PC-3 (cell line): ENCODE results near the gene CDK2AP2.
"Not testable (repeated sequence)": the region's sequence is repeated elsewhere in the genome, so short reads cannot be mapped to it uniquely, and the experiment has no call there.

Source experiments
- EZH2 ChIP-seq: fragments of 300-600 bp; sonication (generic); IDR thresholded peaks from one replicate; pipeline ENCODE4 v1.6.1; 2017; ENCODE audit warnings: antibody characterized with exemption, mild to moderate bottlenecking, low read length; ENCODE audit not compliant: unreplicated experiment
- TF ChIP-seq, protein P1 (sequence below): fragments of 300-600 bp; sonication (generic); conservative IDR thresholded peaks from 2 replicates; pipeline ENCODE4 v1.5.1; 2017; ENCODE audit warnings: antibody characterized with exemption, low read depth, mild to moderate bottlenecking, low read length

DNA sequence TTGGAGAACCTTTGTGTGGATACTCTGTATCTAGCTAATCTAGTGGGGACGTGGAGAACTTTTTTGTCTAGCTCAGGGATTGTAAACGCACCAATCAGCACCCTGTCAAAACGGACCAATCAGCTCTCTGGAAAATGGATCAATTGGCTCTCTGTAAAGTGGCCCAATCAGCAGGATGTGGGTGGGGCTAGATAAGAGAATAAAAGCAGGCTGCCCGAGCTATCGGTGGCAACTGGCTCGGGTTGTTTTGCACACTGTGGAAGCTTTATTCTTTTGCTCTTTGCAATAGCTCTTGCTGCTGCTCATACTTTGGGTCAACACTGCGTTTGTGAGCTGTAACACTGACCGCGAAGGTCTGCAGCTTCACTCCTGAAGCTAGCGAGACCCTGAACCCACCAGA, 31.3 kb downstream of the CDK2AP2 start:
- not testable (repeated sequence) for TF ChIP-seq EZH2
- TF ChIP-seq, protein P1, sequence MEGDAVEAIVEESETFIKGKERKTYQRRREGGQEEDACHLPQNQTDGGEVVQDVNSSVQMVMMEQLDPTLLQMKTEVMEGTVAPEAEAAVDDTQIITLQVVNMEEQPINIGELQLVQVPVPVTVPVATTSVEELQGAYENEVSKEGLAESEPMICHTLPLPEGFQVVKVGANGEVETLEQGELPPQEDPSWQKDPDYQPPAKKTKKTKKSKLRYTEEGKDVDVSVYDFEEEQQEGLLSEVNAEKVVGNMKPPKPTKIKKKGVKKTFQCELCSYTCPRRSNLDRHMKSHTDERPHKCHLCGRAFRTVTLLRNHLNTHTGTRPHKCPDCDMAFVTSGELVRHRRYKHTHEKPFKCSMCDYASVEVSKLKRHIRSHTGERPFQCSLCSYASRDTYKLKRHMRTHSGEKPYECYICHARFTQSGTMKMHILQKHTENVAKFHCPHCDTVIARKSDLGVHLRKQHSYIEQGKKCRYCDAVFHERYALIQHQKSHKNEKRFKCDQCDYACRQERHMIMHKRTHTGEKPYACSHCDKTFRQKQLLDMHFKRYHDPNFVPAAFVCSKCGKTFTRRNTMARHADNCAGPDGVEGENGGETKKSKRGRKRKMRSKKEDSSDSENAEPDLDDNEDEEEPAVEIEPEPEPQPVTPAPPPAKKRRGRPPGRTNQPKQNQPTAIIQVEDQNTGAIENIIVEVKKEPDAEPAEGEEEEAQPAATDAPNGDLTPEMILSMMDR = not testable (repeated sequence)
